ENCODE data around the gene TEX13D. TPM values are rescaled to one million over a fixed set of nuclear protein-coding genes. Genes with fewer than 3 reads are reported as not detected.

TEX13D gene
- total RNA-seq, result not detected in 2 replicates

GRCh38 chrX:124332481-124333424, at the start of gene TEX13D:
TSS of gene TEX13D (plus strand) at chrX:124332660. CDS start at chrX:124332918, 258 bp downstream.

GRCh38 chrX:124346117-124346876, 13.8 kb downstream of the TEX13D start, which contains the start of gene SH2D1A:
TSS of gene SH2D1A (plus strand) at chrX:124346563. CDS start at chrX:124346643, 80 bp downstream.

Other genes with a start within 250 kb of the TEX13D start
- gene SH2D1A, start 13.9 kb downstream of the TEX13D start, total RNA-seq, result not detected in 2 replicates

Data from myometrial cell (primary cell).